ENCODE measurements around the gene TPSB2.
"Not testable (repeated sequence)": the region's sequence is repeated elsewhere in the genome, so short reads cannot be mapped to it uniquely, and the experiment has no call there.

DNA sequence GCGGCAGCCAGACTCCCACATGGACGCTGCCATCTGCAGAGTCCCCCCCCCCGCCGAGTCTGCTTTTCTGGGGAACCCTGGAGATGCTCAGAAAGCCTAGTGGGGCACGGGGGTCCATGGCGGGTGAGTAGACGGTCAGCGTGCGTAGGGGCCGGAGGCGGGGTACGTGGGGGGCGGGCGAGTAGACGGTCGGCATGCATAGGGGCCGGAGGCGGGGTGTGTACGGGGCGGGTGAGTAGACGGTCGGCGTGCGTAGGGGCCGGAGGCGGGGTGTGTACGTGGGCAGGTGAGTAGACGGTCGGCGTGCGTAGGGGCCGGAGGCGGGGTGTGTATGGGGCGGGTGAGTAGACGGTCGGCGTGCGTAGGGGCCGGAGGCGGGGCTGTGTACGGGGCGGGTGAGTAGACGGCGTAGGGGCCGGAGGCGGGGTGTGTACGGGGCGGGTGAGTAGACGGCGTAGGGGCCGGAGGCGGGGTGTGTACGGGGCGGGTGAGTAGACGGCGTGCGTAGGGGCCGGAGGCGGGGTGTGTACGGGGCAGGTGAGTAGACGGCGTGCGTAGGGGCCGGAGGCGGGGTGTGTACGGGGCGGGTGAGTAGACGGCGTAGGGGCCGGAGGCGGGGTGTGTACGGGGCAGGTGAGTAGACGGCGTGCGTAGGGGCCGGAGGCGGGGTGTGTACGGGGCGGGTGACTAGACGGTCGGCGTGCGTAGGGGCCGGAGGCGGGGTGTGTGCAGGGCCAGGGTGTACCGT lies 44.4 kb downstream of the TPSB2 start:
- TF ChIP-seq, protein P1, sequence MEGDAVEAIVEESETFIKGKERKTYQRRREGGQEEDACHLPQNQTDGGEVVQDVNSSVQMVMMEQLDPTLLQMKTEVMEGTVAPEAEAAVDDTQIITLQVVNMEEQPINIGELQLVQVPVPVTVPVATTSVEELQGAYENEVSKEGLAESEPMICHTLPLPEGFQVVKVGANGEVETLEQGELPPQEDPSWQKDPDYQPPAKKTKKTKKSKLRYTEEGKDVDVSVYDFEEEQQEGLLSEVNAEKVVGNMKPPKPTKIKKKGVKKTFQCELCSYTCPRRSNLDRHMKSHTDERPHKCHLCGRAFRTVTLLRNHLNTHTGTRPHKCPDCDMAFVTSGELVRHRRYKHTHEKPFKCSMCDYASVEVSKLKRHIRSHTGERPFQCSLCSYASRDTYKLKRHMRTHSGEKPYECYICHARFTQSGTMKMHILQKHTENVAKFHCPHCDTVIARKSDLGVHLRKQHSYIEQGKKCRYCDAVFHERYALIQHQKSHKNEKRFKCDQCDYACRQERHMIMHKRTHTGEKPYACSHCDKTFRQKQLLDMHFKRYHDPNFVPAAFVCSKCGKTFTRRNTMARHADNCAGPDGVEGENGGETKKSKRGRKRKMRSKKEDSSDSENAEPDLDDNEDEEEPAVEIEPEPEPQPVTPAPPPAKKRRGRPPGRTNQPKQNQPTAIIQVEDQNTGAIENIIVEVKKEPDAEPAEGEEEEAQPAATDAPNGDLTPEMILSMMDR (IDR thresholded peaks at IDR 0.05; ENCODE audit: insufficient read depth, low read depth, low read length), result not testable (repeated sequence)
- TF ChIP-seq EZH2 (IDR thresholded peaks at IDR 0.05; ENCODE audit: insufficient read depth, low read length), result not testable (repeated sequence)

Data from astrocyte (in vitro differentiated cells and primary cell).